GM12878 (cell line): ENCODE results near the gene TYRO3. TPM values are rescaled to one million over a fixed set of nuclear protein-coding genes. Genes with fewer than 3 reads are reported as not detected.

ENCODE experiments used
- ATAC-seq: fragments of 200-7000 bp; cut with Tn5 transposase; 3 replicates; pipeline ENCODE4 v1.9.1; 2020; ENCODE audit warnings: mild to moderate bottlenecking, moderate library complexity
- BruUV-seq: library from RNA; stranded (reverse); fragments of 400-500 nt; replicated peaks from 2 replicates; lab custom pipeline; 2021; lab: Mats Ljungman, UMichigan
- CTCF ChIA-PET: fragments of 300-600 bp; sonication (Branson Sonifier 250); formaldehyde crosslinking; extraction: SDS; loops from one replicate; lab custom pipeline; 2021; ENCODE audit warnings: inconsistent platforms; lab: Yijun Ruan, JAX
- POLR2A ChIA-PET: fragments of 350-600 bp; formaldehyde crosslinking; extraction: SDS; loops from one replicate; lab custom pipeline; 2021; ENCODE audit warnings: inconsistent platforms; lab: Charles Lee
- RAD21 ChIA-PET: fragments of 300-600 bp; sonication (Branson Sonifier 250); formaldehyde crosslinking; loops from one replicate; lab custom pipeline; 2023; ENCODE audit warnings: antibody characterized with exemption; ENCODE audit not compliant: unreplicated experiment; lab: Charles Lee
- SMC1A ChIA-PET: fragments of 300-600 bp; sonication (Branson Sonifier 250); formaldehyde crosslinking; loops from one replicate; lab custom pipeline; 2023; ENCODE audit not compliant: unreplicated experiment, uncharacterized antibody; lab: Charles Lee
- DNase-seq: peaks from one replicate; pipeline ENCODE4 v3.0.0-alpha.2; 2011; ENCODE audit warnings: low read depth, low spot score
- FAIRE-seq: peaks from 3 replicates; lab custom pipeline; 2011; peaks lifted over from hg19 to GRCh38; lab: Jason Lieb, UNC
- H2AFZ ChIP-seq: 2 replicates; pipeline ENCODE4 v1.6.0; 2011; ENCODE audit warnings: low read depth, low read length, control low read depth; ENCODE audit not compliant: control insufficient read depth
- H3K27ac ChIP-seq: 2 replicates; pipeline ENCODE4 v1.5.1; 2011; ENCODE audit warnings: control low read depth; ENCODE audit not compliant: control insufficient read depth, insufficient read depth
- H3K27me3 ChIP-seq, 2 experiments: replicated peaks in 1 of 2; 2 replicates each; pipeline versions ENCODE4 v1.6.0 to v1.6.1; 2011; ENCODE audit warnings: low read length in 1 of 2; ENCODE audit not compliant: control insufficient read depth in 2 of 2, insufficient read depth in 2 of 2
- H3K36me3 ChIP-seq, 2 experiments: 2 replicates each; pipeline ENCODE4 v1.5.1; 2011; ENCODE audit warnings: low read length in 1 of 2; ENCODE audit not compliant: control insufficient read depth in 2 of 2, insufficient read depth in 2 of 2
- H3K4me1 ChIP-seq: 2 replicates; pipeline ENCODE4 v1.6.1; 2011; ENCODE audit warnings: mild to moderate bottlenecking, low read length, moderate library complexity, mixed read lengths; ENCODE audit not compliant: control insufficient read depth, insufficient read depth
- H3K4me2 ChIP-seq: 2 replicates; pipeline ENCODE4 v1.6.0; 2011; ENCODE audit warnings: control low read depth; ENCODE audit not compliant: control insufficient read depth, insufficient read depth
- H3K4me3 ChIP-seq: fragments of 200-600 bp; sonication (generic); 2 replicates; pipeline ENCODE4 v1.5.1; 2016
- H3K79me2 ChIP-seq: 2 replicates; pipeline ENCODE4 v1.6.0; 2011; ENCODE audit warnings: low read length; ENCODE audit not compliant: control insufficient read depth, insufficient read depth
- H3K9ac ChIP-seq: 2 replicates; pipeline ENCODE4 v1.8.0; 2011; ENCODE audit warnings: low read length, control low read depth, mixed read lengths; ENCODE audit not compliant: control insufficient read depth, insufficient read depth
- H3K9me3 ChIP-seq: replicated peaks from 3 replicates; pipeline ENCODE4 v1.5.1; 2011; ENCODE audit warnings: mild to moderate bottlenecking, low read length; ENCODE audit not compliant: control insufficient read depth, insufficient read depth
- H4K20me1 ChIP-seq: 2 replicates; pipeline ENCODE4 v1.6.0; 2011; ENCODE audit not compliant: control insufficient read depth, insufficient read depth
- EED ChIP-seq: sonication (generic); IDR thresholded peaks from 2 replicates; pipeline ENCODE4 v1.6.1; 2016; ENCODE audit warnings: antibody characterized with exemption, low read depth
- IKZF1 ChIP-seq: fragments of 450-650 bp; conservative IDR thresholded peaks from 2 replicates; pipeline ENCODE4 v1.6.1; 2017; ENCODE audit warnings: antibody characterized with exemption, mild to moderate bottlenecking
- KLF5 ChIP-seq: fragments of 450-650 bp; IDR thresholded peaks from 2 replicates; pipeline ENCODE4 v1.6.1; 2014; ENCODE audit warnings: mild to moderate bottlenecking; ENCODE audit not compliant: partially characterized antibody
- MTA2 ChIP-seq: fragments of 450-650 bp; IDR thresholded peaks from 2 replicates; pipeline ENCODE4 v1.6.1; 2016; ENCODE audit warnings: low read depth, mild to moderate bottlenecking, moderate library complexity
- NFXL1 ChIP-seq: fragments of 450-650 bp; IDR thresholded peaks from 2 replicates; pipeline ENCODE4 v1.6.1; 2017; ENCODE audit warnings: antibody characterized with exemption, mild to moderate bottlenecking, borderline replicate concordance
- PAX8 ChIP-seq: fragments of 450-650 bp; IDR thresholded peaks from 2 replicates; pipeline ENCODE4 v1.6.1; 2017; ENCODE audit warnings: mild to moderate bottlenecking, moderate library complexity
- YBX1 ChIP-seq: fragments of 450-650 bp; IDR thresholded peaks from 2 replicates; pipeline ENCODE4 v1.6.1; 2016; ENCODE audit warnings: antibody characterized with exemption
- WGBS: methylation state at CpG from one replicate; pipeline ENCODE4 v1.1.6; 2016; ENCODE audit warnings: low lambda C conversion rate; ENCODE audit not compliant: insufficient replicate concordance, insufficient coverage; ENCODE audit errors: missing lambda C conversion rate; 5-methylcytosine and 5-hydroxymethylcytosine counted together
- in situ Hi-C: fragments of 300-500 bp; cut with MboI; formaldehyde crosslinking; loops from 9 replicates; pipeline ENCODE4 v1.14.3; 2018; ENCODE audit warnings: mixed read lengths
- intact Hi-C: fragments of 100-400 bp; cut with micrococcal nuclease; formaldehyde crosslinking; loops from one replicate; pipeline ENCODE4 v1.14.2; 2022; ENCODE audit not compliant: unreplicated experiment
- polyA plus RNA-seq, 11 experiments: library from polyadenylated mRNA; depleted of rRNA in 4 of 11; unstranded in 6 of 11; stranded (reverse) in 5 of 11; fragments of >200 nt; fragmentation: Nextera tagmentation in 4 of 11; fragmentation: Illumina TruSeq in 1 of 11; extraction: Ambion mirVana in 4 of 11; extraction: Trizol in 1 of 11; gene quantifications; 1 replicate in 1 of 11; 2 replicates in 10 of 11; pipeline versions ENCODE4 v1.2.1 to v1.2.3, GENCODE V29; 2011 to 2016; ENCODE audit warnings: inconsistent platforms in 2 of 11, missing spikeins in 2 of 11, low read depth in 1 of 11
- total RNA-seq, 4 experiments: library from RNA; depleted of rRNA in 3 of 4; stranded (reverse); fragments of >200 nt in 3 of 4; fragmentation: Illumina TruSeq in 1 of 4; extraction: Trizol in 1 of 4; gene quantifications; 2 replicates each; pipeline versions ENCODE4 v1.2.1 to v1.2.3, GENCODE V29; 2013 to 2021
- TF ChIP-seq, protein P1 (sequence below): fragments of 450-650 bp; formaldehyde crosslinking; IDR thresholded peaks from 2 replicates; pipeline ENCODE4 v1.4.0; 2022; ENCODE audit warnings: mild to moderate bottlenecking, moderate library complexity
- TF ChIP-seq, protein P2 (sequence below): IDR thresholded peaks from 2 replicates; pipeline ENCODE4 v1.6.1; 2011; ENCODE audit warnings: low read depth, mild to moderate bottlenecking, low read length, moderate library complexity, borderline replicate concordance; ENCODE audit errors: extremely low read depth
- TF ChIP-seq, protein P3 (sequence below): fragments of 150-350 bp; IDR thresholded peaks from 2 replicates; pipeline ENCODE4 v1.6.1; 2014; ENCODE audit warnings: mild to moderate bottlenecking, low read depth, low read length
- TF ChIP-seq, protein P4 (sequence below): fragments of 450-650 bp; formaldehyde crosslinking; IDR thresholded peaks from 2 replicates; pipeline ENCODE4 v1.4.0; 2020; ENCODE audit warnings: mild to moderate bottlenecking, moderate library complexity

Gene TYRO3
- total and polyA plus RNA-seq, 10 of the 15 experiments (the other 5 are each of a cell fraction or from before 2014, with no cell fraction given), result 0.06 to 0.28 (median 0.13) TPM; not detected in 4

DNA sequence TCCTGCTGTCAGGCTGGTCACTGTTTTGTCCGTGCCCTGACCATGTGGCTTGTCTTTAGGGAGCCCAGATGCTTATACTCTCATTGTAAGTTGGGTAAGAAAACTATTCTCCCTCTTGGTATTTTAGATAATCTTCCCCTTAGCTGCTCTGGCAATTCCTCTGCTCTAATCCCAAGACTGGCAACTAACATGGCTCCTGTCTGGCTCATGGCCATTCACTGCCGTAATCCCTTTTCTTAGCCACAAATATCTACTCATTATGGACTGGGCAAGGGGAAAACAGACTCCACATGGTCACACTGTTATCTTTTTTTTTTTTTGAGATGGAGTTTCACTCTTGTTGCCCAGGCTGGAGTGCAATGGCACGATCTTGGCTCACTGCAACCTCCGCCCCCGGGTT lies 38.8 kb downstream of the TYRO3 start:
- no peaks in the 10 kb centered on the region; a peak in 1 of 4 replicates for H3K27me3 ChIP-seq
- no peaks in the 10 kb centered on the region for H3K36me3 ChIP-seq
- H3K9ac ChIP-seq, result no peak overlapping the region
- H2AFZ ChIP-seq, result no peak overlapping the region
- SMC1A ChIA-PET, result no interaction called here
- intact Hi-C loops, result no loop called here
- RAD21 ChIA-PET, result no interaction called here
- DNase-seq (no peak), ATAC-seq (no peak), FAIRE-seq (no peak)
- H3K4me1 ChIP-seq, result no peaks in the 10 kb centered on the region
- POLR2A ChIA-PET, result interaction anchor here (0.7 kb wide), 1 partner anchor 575 kb away, joined by 7 read pairs; no protein-coding TSS in a partner anchor
- no peak overlapping the region for H3K4me2 ChIP-seq
- H3K4me3 ChIP-seq, result no peak overlapping the region
- H3K9me3 ChIP-seq, result no peaks in the 10 kb centered on the region
- in situ Hi-C loops, result no loop called here
- BruUV-seq, result no TSS peak
- 68% methylated on average over 5 of the region's 5 CpGs for WGBS
- H4K20me1 ChIP-seq, result no peaks in the 10 kb centered on the region
- CTCF ChIA-PET, result no interaction called here
- H3K79me2 ChIP-seq, result no peaks in the 10 kb centered on the region
- H3K27ac ChIP-seq, result no peak overlapping the region
- TF ChIP-seq KLF5 (no peak), EED (no peak), NFXL1 (no peak), MTA2 (no peak), YBX1 (no peak), IKZF1 (no peak), PAX8 (no peak)
- TF ChIP-seq, protein P1, sequence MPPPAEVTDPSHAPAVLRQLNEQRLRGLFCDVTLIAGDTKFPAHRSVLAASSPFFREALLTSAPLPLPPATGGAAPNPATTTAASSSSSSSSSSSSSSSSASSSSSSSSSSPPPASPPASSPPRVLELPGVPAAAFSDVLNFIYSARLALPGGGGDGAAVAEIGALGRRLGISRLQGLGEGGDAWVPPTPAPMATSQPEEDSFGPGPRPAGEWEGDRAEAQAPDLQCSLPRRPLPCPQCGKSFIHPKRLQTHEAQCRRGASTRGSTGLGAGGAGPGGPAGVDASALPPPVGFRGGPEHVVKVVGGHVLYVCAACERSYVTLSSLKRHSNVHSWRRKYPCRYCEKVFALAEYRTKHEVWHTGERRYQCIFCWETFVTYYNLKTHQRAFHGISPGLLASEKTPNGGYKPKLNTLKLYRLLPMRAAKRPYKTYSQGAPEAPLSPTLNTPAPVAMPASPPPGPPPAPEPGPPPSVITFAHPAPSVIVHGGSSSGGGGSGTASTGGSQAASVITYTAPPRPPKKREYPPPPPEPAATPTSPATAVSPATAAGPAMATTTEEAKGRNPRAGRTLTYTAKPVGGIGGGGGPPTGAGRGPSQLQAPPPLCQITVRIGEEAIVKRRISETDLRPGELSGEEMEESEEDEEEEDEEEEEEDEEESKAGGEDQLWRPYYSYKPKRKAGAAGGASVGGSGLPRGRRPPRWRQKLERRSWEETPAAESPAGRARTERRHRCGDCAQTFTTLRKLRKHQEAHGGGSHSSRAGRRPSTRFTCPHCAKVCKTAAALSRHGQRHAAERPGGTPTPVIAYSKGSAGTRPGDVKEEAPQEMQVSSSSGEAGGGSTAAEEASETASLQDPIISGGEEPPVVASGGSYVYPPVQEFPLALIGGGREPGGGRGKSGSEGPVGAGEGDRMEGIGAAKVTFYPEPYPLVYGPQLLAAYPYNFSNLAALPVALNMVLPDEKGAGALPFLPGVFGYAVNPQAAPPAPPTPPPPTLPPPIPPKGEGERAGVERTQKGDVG (CRISPR knock-in tag), result no peak
- TF ChIP-seq, protein P2, sequence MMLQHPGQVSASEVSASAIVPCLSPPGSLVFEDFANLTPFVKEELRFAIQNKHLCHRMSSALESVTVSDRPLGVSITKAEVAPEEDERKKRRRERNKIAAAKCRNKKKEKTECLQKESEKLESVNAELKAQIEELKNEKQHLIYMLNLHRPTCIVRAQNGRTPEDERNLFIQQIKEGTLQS, result no peak
- TF ChIP-seq, protein P3, sequence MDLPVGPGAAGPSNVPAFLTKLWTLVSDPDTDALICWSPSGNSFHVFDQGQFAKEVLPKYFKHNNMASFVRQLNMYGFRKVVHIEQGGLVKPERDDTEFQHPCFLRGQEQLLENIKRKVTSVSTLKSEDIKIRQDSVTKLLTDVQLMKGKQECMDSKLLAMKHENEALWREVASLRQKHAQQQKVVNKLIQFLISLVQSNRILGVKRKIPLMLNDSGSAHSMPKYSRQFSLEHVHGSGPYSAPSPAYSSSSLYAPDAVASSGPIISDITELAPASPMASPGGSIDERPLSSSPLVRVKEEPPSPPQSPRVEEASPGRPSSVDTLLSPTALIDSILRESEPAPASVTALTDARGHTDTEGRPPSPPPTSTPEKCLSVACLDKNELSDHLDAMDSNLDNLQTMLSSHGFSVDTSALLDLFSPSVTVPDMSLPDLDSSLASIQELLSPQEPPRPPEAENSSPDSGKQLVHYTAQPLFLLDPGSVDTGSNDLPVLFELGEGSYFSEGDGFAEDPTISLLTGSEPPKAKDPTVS, result no peak
- TF ChIP-seq, protein P4, sequence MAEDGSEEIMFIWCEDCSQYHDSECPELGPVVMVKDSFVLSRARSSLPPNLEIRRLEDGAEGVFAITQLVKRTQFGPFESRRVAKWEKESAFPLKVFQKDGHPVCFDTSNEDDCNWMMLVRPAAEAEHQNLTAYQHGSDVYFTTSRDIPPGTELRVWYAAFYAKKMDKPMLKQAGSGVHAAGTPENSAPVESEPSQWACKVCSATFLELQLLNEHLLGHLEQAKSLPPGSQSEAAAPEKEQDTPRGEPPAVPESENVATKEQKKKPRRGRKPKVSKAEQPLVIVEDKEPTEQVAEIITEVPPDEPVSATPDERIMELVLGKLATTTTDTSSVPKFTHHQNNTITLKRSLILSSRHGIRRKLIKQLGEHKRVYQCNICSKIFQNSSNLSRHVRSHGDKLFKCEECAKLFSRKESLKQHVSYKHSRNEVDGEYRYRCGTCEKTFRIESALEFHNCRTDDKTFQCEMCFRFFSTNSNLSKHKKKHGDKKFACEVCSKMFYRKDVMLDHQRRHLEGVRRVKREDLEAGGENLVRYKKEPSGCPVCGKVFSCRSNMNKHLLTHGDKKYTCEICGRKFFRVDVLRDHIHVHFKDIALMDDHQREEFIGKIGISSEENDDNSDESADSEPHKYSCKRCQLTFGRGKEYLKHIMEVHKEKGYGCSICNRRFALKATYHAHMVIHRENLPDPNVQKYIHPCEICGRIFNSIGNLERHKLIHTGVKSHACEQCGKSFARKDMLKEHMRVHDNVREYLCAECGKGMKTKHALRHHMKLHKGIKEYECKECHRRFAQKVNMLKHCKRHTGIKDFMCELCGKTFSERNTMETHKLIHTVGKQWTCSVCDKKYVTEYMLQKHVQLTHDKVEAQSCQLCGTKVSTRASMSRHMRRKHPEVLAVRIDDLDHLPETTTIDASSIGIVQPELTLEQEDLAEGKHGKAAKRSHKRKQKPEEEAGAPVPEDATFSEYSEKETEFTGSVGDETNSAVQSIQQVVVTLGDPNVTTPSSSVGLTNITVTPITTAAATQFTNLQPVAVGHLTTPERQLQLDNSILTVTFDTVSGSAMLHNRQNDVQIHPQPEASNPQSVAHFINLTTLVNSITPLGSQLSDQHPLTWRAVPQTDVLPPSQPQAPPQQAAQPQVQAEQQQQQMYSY (CRISPR knock-in tag), result no peak
